Hindlimb muscle (tissue), 1 donor: Measurements from ENCODE around the gene NMNAT1. TPM values are rescaled to one million over a fixed set of nuclear protein-coding genes. Genes with fewer than 3 reads are reported as not detected.
A peak's percentile ranks its signal among the peaks of the same experiment; 100 is the strongest.
"Not testable (repeated sequence)": the region's sequence is repeated elsewhere in the genome, so short reads cannot be mapped to it uniquely, and the experiment has no call there.

Experiments used
- DNase-seq: peaks from one replicate; pipeline ENCODE4 v3.0.0-alpha.2; 2013
- polyA plus RNA-seq: library from polyadenylated mRNA; unstranded; fragments of 120-200 nt; gene quantifications from one replicate; pipeline ENCODE4 v1.2.1, GENCODE V29; 2013; ENCODE audit not compliant: insufficient read length

The NMNAT1 gene
- polyA plus RNA-seq, 1 donor: 12.8 TPM

- no peak for DNase-seq
Observed at GRCh38 chr1:9922342-9922741, 20.9 kb upstream of the NMNAT1 start.

- DNase-seq: no peak
Observed at GRCh38 chr1:9927259-9927658, 16.0 kb upstream of the NMNAT1 start.

GRCh38 chr1:9929431-9930385 is 13.6 kb upstream of the NMNAT1 start:
- no peak for DNase-seq

GRCh38 chr1:9942399-9942938 is 806 bp upstream of the NMNAT1 start:
- peak; percentile 29 for DNase-seq

- no peak for DNase-seq
Observed at GRCh38 chr1:9946315-9946714, 3.0 kb downstream of the NMNAT1 start.

GRCh38 chr1:9957726-9958125 is 14.5 kb downstream of the NMNAT1 start:
- no peak for DNase-seq

GRCh38 chr1:9960011-9960410 is 16.7 kb downstream of the NMNAT1 start:
- no peak for DNase-seq

- DNase-seq: no peak
Observed at GRCh38 chr1:9960706-9961562, 17.7 kb downstream of the NMNAT1 start.

- DNase-seq: no peak
Observed at GRCh38 chr1:9984253-9984652, 41.0 kb downstream of the NMNAT1 start.

- no peak for DNase-seq
Observed at GRCh38 chr1:9985001-9985400, 41.7 kb downstream of the NMNAT1 start.

GRCh38 chr1:9989773-9990172 is 46.5 kb downstream of the NMNAT1 start:
- no peak for DNase-seq

- DNase-seq: no peak
Observed at GRCh38 chr1:9990944-9991343, 47.7 kb downstream of the NMNAT1 start.

GRCh38 chr1:9992910-9993309 is 49.6 kb downstream of the NMNAT1 start:
- DNase-seq: no peak

- no peak for DNase-seq
Observed at GRCh38 chr1:9993561-9994075, 50.3 kb downstream of the NMNAT1 start.

GRCh38 chr1:9996624-9997582 is 53.6 kb downstream of the NMNAT1 start, which contains the start of gene RBP7:
Gene RBP7 (plus strand): TSS chr1:9997228. CDS start chr1:9997259, 31 bp downstream.
- DNase-seq: peak; percentile 6

- DNase-seq: no peak
Observed at GRCh38 chr1:10001016-10001665, 57.9 kb downstream of the NMNAT1 start.

GRCh38 chr1:10005248-10005647 is 62.0 kb downstream of the NMNAT1 start:
- DNase-seq: not testable (repeated sequence)

- peak; percentile 24 for DNase-seq
Observed at GRCh38 chr1:10007169-10007568, 63.9 kb downstream of the NMNAT1 start.

GRCh38 chr1:10014016-10014415 is 70.7 kb downstream of the NMNAT1 start:
- no peak for DNase-seq

GRCh38 chr1:10019561-10019960 is 76.3 kb downstream of the NMNAT1 start:
- DNase-seq: no peak

GRCh38 chr1:10020086-10020485 is 76.8 kb downstream of the NMNAT1 start:
- DNase-seq: no peak
